ENCODE data around the gene SLC35B2.

The SLC35B2 gene

GRCh38 chr6:44262467-44263353 is 5.4 kb upstream of the SLC35B2 start:
- TF ChIP-seq, protein P1, sequence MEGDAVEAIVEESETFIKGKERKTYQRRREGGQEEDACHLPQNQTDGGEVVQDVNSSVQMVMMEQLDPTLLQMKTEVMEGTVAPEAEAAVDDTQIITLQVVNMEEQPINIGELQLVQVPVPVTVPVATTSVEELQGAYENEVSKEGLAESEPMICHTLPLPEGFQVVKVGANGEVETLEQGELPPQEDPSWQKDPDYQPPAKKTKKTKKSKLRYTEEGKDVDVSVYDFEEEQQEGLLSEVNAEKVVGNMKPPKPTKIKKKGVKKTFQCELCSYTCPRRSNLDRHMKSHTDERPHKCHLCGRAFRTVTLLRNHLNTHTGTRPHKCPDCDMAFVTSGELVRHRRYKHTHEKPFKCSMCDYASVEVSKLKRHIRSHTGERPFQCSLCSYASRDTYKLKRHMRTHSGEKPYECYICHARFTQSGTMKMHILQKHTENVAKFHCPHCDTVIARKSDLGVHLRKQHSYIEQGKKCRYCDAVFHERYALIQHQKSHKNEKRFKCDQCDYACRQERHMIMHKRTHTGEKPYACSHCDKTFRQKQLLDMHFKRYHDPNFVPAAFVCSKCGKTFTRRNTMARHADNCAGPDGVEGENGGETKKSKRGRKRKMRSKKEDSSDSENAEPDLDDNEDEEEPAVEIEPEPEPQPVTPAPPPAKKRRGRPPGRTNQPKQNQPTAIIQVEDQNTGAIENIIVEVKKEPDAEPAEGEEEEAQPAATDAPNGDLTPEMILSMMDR (IDR thresholded peaks at IDR 0.05; ENCODE audit: low read depth, low read length) = no peak
- H3K4me3 ChIP-seq (replicated peaks in 1 of 2; ENCODE audit: low read depth in 2 of 2, low read length in 2 of 2) = peak overlapping the region in 1 of 2 donors; percentile 85
- no peak for DNase-seq (ENCODE audit: low read depth in 2 of 2)

DNA sequence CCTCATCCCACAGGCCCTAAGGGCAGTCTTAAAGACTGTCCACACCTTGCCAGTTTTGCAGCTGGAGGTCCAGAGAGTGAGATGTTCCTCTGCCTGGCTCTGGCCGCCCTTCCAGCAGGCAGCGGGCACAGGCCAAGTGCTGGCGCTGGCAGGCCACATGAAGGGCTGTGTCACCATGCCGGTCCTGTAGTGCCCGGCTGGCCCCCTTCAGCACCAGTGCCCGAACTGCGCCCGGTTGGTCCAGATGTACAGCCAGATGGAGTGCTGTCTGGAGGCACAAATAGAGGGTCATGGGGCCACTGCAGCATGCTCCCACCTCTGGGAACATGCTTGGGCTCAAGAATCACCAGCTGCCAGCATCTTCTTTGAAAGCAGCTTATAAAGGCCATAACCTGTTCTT is 4.3 kb upstream of the SLC35B2 start:
- DNase-seq (ENCODE audit: low read depth in 2 of 2) = no peak
- TF ChIP-seq, protein P1 (IDR thresholded peaks at IDR 0.05; ENCODE audit: low read depth, low read length) = no peak
- no peak overlapping the region for H3K4me3 ChIP-seq (replicated peaks in 1 of 2; ENCODE audit: low read depth in 2 of 2, low read length in 2 of 2)

DNA sequence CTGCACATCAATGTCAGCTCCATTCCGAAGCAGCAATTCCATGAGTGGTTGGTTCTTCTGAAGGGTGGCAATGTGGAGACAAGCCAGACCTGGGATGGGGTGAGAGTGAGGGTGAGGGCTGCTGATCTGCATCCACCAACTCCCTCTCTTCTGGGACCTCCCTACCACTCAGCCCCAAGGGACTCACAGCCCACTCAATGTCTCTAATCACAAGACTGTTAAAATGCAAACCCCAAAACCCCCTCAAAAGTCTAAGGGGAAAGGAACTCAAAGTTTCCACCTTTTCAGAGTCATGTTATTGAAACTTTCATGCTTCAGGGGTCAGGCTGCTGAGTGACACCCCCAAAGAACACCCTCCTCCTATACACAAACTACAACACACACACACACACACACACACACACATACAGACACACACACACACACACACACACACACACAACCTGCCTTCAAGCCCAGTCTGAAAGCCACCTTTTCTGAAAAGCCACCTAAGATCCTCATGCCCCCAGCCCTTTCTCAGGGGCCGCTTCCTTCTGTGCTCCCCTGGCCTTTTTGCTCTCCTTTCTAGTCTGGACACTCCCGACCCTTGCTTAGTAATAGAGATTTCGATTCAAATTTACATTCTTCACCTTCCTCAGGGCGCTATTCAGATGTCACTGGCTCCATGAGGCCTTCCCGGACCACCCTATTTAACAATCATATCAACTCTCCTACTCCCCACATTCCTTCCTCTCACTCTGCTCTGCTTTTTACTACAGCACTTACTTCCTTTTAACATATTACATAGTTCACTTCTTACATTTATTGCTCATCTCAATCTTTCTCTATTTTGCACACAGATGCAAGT is 3.3 kb upstream of the SLC35B2 start:
- TF ChIP-seq, protein P1 (IDR thresholded peaks at IDR 0.05; ENCODE audit: low read depth, low read length) = no peak
- DNase-seq (ENCODE audit: low read depth in 2 of 2) = no peak
- H3K4me3 ChIP-seq (replicated peaks in 1 of 2; ENCODE audit: low read depth in 2 of 2, low read length in 2 of 2) = no peak overlapping the region

DNA sequence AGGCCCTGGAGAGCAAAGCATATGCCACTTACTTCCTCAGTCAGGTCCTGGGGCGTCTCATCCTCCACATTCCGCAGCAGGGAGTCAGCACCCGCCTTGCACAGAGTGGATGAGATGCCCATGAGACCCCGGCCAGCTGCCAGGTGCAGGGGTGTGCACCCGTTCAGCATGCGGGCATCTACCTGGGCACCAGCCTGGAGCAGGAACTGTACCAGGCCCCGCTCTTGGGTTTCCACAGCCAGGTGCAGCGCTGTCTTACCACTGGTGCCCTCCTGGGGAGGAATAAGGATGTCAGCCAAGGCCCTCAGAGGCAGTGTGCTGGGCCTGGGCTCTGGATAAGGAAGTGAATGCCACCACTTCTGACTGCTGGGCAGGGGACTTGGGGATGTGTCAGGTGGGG is 2.7 kb upstream of the SLC35B2 start:
- H3K4me3 ChIP-seq (replicated peaks in 1 of 2; ENCODE audit: low read depth in 2 of 2, low read length in 2 of 2) = no peak overlapping the region
- DNase-seq (ENCODE audit: low read depth in 2 of 2) = no peak
- TF ChIP-seq, protein P1 (IDR thresholded peaks at IDR 0.05; ENCODE audit: low read depth, low read length) = no peak

DNA sequence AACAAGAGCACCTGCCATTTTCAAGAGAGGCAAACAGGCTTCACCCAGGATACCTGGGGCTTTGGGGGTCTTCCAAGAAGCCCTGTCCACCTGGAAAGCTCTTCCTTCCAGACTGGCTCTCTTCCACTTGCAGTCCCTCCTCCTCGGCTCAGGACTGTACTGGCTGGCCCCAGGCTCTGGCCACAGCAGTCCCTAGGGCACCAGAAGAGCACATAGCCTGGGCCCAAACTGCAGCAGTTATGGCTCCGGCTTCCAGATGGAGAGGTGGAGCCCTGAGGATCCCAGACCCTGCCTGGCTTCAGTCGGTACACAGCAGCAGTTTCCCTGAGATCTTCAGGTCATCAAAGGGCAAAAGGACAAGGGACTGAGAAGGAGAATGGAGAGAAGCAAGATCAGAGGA is 1.6 kb upstream of the SLC35B2 start:
- H3K4me3 ChIP-seq (replicated peaks in 1 of 2; ENCODE audit: low read depth in 2 of 2, low read length in 2 of 2) = no peak overlapping the region
- TF ChIP-seq, protein P1 (IDR thresholded peaks at IDR 0.05; ENCODE audit: low read depth, low read length) = no peak
- DNase-seq (ENCODE audit: low read depth in 2 of 2) = no peak

DNA sequence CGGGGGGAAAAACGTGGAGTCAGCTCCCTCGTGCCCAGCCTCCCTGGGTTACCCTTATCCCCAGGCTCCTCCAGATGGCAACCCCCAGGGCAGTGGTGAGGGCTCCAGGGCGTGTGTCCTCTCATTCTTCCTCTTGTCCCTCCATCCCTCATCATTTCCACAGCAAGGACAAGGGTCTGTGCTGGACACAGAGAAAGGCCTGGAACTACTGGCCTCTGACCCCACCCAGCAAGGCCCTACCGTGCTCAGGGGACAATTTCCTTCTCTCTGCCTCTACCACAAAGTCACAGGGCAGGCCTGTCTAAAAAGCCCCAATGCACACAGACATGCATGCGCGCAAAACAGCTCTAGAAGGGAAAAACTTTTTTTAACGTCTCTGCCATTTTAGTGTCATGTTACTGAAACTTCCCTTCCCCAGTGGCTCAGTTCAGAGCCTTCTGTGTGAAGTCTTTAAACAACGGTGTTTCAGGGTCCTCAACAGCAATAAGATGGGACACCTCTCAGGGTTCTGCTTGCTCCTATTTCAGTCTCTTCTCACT is 1.1 kb upstream of the SLC35B2 start:
- no peak overlapping the region for H3K4me3 ChIP-seq (replicated peaks in 1 of 2; ENCODE audit: low read depth in 2 of 2, low read length in 2 of 2)
- TF ChIP-seq, protein P1 (IDR thresholded peaks at IDR 0.05; ENCODE audit: low read depth, low read length) = no peak
- no peak for DNase-seq (ENCODE audit: low read depth in 2 of 2)

Measured in cardiac fibroblast (primary cell).